Keratinocyte (primary cell): ENCODE data around the gene GPX4. TPM values are rescaled to one million over a fixed set of nuclear protein-coding genes. Genes with fewer than 3 reads are reported as not detected.

Experiments used
- DNase-seq: peaks from one replicate; pipeline ENCODE4 v3.0.0-alpha.2; 2011; ENCODE audit warnings: low read depth, missing footprints, low spot score
- FAIRE-seq: peaks from 2 replicates; lab custom pipeline; 2011; peaks lifted over from hg19 to GRCh38; lab: Jason Lieb, UNC
- H2AFZ ChIP-seq: 2 replicates; pipeline ENCODE4 v1.6.0; 2012; ENCODE audit warnings: low read length, control low read depth, inconsistent platforms; ENCODE audit not compliant: control insufficient read depth
- H3K27ac ChIP-seq: 2 replicates; pipeline ENCODE4 v1.5.1; 2011; ENCODE audit warnings: low read length; ENCODE audit not compliant: control insufficient read depth, insufficient read depth
- H3K27me3 ChIP-seq: 3 replicates; pipeline ENCODE4 v1.6.0; 2011; ENCODE audit warnings: low read length; ENCODE audit not compliant: control insufficient read depth, insufficient read depth; ENCODE audit errors: extremely low read depth
- H3K36me3 ChIP-seq, 2 experiments: 2 replicates in 1 of 2; 3 replicates in 1 of 2; pipeline ENCODE4 v1.5.1; 2011; ENCODE audit warnings: low read length in 2 of 2, mild to moderate bottlenecking in 1 of 2; ENCODE audit not compliant: control insufficient read depth in 2 of 2, insufficient read depth in 2 of 2; ENCODE audit errors: extremely low read depth in 1 of 2
- H3K4me1 ChIP-seq: 3 replicates; pipeline ENCODE4 v1.5.1; 2011; ENCODE audit warnings: low read length; ENCODE audit not compliant: control insufficient read depth, insufficient read depth; ENCODE audit errors: extremely low read depth
- H3K4me2 ChIP-seq: 3 replicates; pipeline ENCODE4 v1.6.0; 2011; ENCODE audit warnings: low read depth, low read length; ENCODE audit not compliant: control insufficient read depth, insufficient read depth; ENCODE audit errors: extremely low read depth
- H3K4me3 ChIP-seq, 3 experiments: fragments of 200-600 bp in 1 of 3; sonication (generic) in 1 of 3; 2 replicates in 2 of 3; 3 replicates in 1 of 3; pipeline ENCODE4 v1.5.1; 2011 to 2016; ENCODE audit warnings: low read length in 3 of 3, mild to moderate bottlenecking in 3 of 3, control low read depth in 2 of 3, inconsistent platforms in 1 of 3, low read depth in 1 of 3, mixed read lengths in 1 of 3, mixed run types in 1 of 3, moderate library complexity in 1 of 3; ENCODE audit not compliant: control insufficient read depth in 2 of 3, insufficient read depth in 2 of 3; ENCODE audit errors: extremely low read depth in 1 of 3
- H3K79me2 ChIP-seq: 2 replicates; pipeline ENCODE4 v1.6.0; 2012; ENCODE audit warnings: low read length; ENCODE audit not compliant: control insufficient read depth, insufficient read depth
- H3K9ac ChIP-seq: 3 replicates; pipeline ENCODE4 v1.6.0; 2011; ENCODE audit warnings: low read length; ENCODE audit not compliant: control insufficient read depth, insufficient read depth; ENCODE audit errors: extremely low read depth
- H3K9me1 ChIP-seq: 3 replicates; pipeline ENCODE4 v1.6.0; 2011; ENCODE audit warnings: low read length; ENCODE audit not compliant: control insufficient read depth, insufficient read depth; ENCODE audit errors: extremely low read depth
- H3K9me3 ChIP-seq: 2 replicates; pipeline ENCODE4 v1.5.1; 2012; ENCODE audit warnings: low read depth, low read length; ENCODE audit not compliant: control insufficient read depth
- H4K20me1 ChIP-seq: 3 replicates; pipeline ENCODE4 v1.6.0; 2011; ENCODE audit warnings: low read length; ENCODE audit not compliant: control insufficient read depth, insufficient read depth; ENCODE audit errors: extremely low read depth
- CTCF ChIP-seq, 3 experiments: IDR thresholded peaks in 1 of 3; conservative IDR thresholded peaks in 1 of 3; optimal IDR thresholded peaks in 1 of 3; 2 replicates in 2 of 3; 3 replicates in 1 of 3; pipeline versions ENCODE3 to v1.5.1; 2011; ENCODE audit warnings: low read length in 3 of 3, mild to moderate bottlenecking in 3 of 3, moderate library complexity in 2 of 3, control low read depth in 1 of 3, inconsistent platforms in 1 of 3; ENCODE audit not compliant: insufficient read depth in 2 of 3; ENCODE audit errors: extremely low read depth in 1 of 3
- EZH2 ChIP-seq: IDR thresholded peaks from one replicate; pipeline ENCODE4 v1.6.1; 2012; ENCODE audit warnings: inconsistent platforms, mild to moderate bottlenecking, low read length, moderate library complexity
- dilution Hi-C: fragments of 300-500 bp; cut with MboI; formaldehyde crosslinking; loops from one replicate; pipeline ENCODE4 v1.7.0; 2020; ENCODE audit warnings: low sequenced_read_pairs; ENCODE audit not compliant: extremely low pct_ligation_motif_present
- polyA plus RNA-seq, 5 experiments: library from polyadenylated mRNA; depleted of rRNA in 3 of 5; stranded (reverse) in 3 of 5; stranded (forward) in 1 of 5; unstranded in 1 of 5; fragments of >200 nt; gene quantifications; 1 replicate in 1 of 5; 2 replicates in 3 of 5; 3 replicates in 1 of 5; pipeline versions ENCODE4 v1.2.1 to v1.2.3, GENCODE V29; 2011 to 2012; ENCODE audit warnings: missing spikeins in 2 of 5, low read depth in 1 of 5, low replicate concordance in 1 of 5

Gene GPX4
- polyA plus RNA-seq, 1 donor (not counting 4 experiments of a cell fraction or from before 2014, with no cell fraction given): 193 TPM

- Histone ChIP-seq H2AFZ (no peak overlapping the region), H3K27ac (peak overlapping the region; percentile 73), H4K20me1 (peaks cover 9% of the 10 kb centered on the region), H3K9me3 (no peaks in the 10 kb centered on the region), H3K27me3 (no peaks in the 10 kb centered on the region), H3K9ac (peak overlapping the region; percentile 81), H3K9me1 (no peaks in the 10 kb centered on the region), H3K4me1 (peaks cover 19% of the 10 kb centered on the region), H3K36me3 (peaks cover 12 to 27% of the 10 kb centered on the region in 2 experiments), H3K4me3 (peak overlapping the region; percentile 73 to 88 (median 73)), H3K79me2 (peaks cover 68% of the 10 kb centered on the region), H3K4me2 (peak overlapping the region; percentile 79)
- FAIRE-seq (no peak), DNase-seq (no peak)
- dilution Hi-C loops: no loop called here
- no peak for TF ChIP-seq CTCF (optimal IDR thresholded peaks at IDR 0.05 in 1 of 3, IDR thresholded peaks at IDR 0.05 in 1 of 3, conservative IDR thresholded peaks at IDR 0.05 in 1 of 3; ENCODE audit: extremely low read depth in 1 of 3, insufficient read depth in 2 of 3, low read length in 3 of 3)
- TF ChIP-seq EZH2: no peak
These were observed 27.2 kb downstream of the GPX4 start for GRCh38 chr19:1130771-1131717.

GRCh38 chr19:1131718-1132551 lies 28.1 kb downstream of the GPX4 start:
- no peak for DNase-seq
- Histone ChIP-seq H3K9ac (peak overlapping the region; percentile 81), H3K4me1 (peaks cover 19% of the 10 kb centered on the region), H3K27me3 (no peaks in the 10 kb centered on the region), H3K9me1 (no peaks in the 10 kb centered on the region), H3K9me3 (no peaks in the 10 kb centered on the region), H4K20me1 (peaks cover 9% of the 10 kb centered on the region), H3K79me2 (peaks cover 76% of the 10 kb centered on the region), H3K36me3 (peaks cover 20% of the 10 kb centered on the region in 2 experiments), H3K4me3 (peak overlapping the region; percentile 73 to 88 (median 73)), H2AFZ (no peak overlapping the region), H3K27ac (peak overlapping the region; percentile 73), H3K4me2 (peak overlapping the region; percentile 79)
- dilution Hi-C loops: no loop called here
- no peak for TF ChIP-seq EZH2
- TF ChIP-seq CTCF (optimal IDR thresholded peaks at IDR 0.05 in 1 of 3, IDR thresholded peaks at IDR 0.05 in 1 of 3, conservative IDR thresholded peaks at IDR 0.05 in 1 of 3; ENCODE audit: extremely low read depth in 1 of 3, insufficient read depth in 2 of 3, low read length in 3 of 3): no peak
- FAIRE-seq: no peak
